A673 (cell line): ENCODE results near the gene APLP2.

Experiments used
- CTCF ChIP-seq: fragments of 300-800, 200-600 bp; sonication (generic); conservative IDR thresholded peaks from 2 replicates; pipeline ENCODE4 v1.5.1; 2017; ENCODE audit warnings: low read depth, mild to moderate bottlenecking, antibody characterized with exemption, low read length, moderate library complexity, mixed read lengths
- EZH2 ChIP-seq: fragments of 200-600 bp; sonication (generic); IDR thresholded peaks from 2 replicates; pipeline ENCODE4 v1.6.1; 2017; ENCODE audit warnings: borderline replicate concordance, low read depth, mild to moderate bottlenecking, mixed read lengths, antibody characterized with exemption, low read length; ENCODE audit not compliant: poor library complexity, severe bottlenecking

DNA sequence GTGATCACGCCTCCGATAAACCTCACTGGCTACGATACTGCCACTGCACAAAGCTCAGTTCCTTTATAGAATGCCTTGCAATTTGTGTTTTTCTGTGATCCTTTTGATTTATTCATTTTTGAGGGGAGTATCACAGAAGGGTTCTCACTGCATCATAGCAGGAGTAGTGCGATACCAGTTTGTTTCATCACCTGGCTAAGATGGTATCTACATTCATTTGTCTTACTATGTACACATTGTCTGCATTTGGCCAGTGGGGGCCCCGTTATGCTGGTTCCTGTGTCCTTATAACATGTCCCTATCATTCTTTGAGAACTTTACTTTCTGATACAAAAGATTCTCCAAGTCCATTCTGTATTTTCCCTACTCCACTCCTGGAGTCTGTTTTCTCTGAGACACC, 44.6 kb downstream of the APLP2 start:
- TF ChIP-seq CTCF (no peak), EZH2 (no peak)
